ENCODE data around the gene UGT1A5.

UGT1A5 gene

DNA sequence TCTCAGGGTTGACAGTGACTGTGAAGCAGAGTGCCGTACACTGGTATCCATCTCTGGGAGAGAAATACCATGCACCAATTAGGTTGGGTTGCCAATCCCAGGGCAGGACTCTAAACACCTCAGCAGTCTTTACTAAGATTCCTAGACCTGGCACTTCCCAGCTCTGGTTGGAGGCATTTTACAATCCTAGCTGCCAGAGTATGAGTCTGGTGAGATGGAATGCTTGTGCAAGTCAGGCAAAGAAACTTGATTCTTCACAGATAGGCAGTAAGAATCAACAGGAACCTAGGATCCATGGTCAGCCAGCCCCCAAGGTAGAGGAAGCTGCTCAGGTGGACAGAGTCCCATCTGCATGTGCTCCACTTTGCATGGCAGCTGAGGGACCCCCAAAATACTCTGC, 6.0 kb upstream of the UGT1A5 start:
- peak overlapping the region; percentile 36; the same call in 1 of the 2 replicates for H3K27ac ChIP-seq
- TF ChIP-seq, protein P1, sequence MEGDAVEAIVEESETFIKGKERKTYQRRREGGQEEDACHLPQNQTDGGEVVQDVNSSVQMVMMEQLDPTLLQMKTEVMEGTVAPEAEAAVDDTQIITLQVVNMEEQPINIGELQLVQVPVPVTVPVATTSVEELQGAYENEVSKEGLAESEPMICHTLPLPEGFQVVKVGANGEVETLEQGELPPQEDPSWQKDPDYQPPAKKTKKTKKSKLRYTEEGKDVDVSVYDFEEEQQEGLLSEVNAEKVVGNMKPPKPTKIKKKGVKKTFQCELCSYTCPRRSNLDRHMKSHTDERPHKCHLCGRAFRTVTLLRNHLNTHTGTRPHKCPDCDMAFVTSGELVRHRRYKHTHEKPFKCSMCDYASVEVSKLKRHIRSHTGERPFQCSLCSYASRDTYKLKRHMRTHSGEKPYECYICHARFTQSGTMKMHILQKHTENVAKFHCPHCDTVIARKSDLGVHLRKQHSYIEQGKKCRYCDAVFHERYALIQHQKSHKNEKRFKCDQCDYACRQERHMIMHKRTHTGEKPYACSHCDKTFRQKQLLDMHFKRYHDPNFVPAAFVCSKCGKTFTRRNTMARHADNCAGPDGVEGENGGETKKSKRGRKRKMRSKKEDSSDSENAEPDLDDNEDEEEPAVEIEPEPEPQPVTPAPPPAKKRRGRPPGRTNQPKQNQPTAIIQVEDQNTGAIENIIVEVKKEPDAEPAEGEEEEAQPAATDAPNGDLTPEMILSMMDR (conservative IDR thresholded peaks at IDR 0.05), result no peak

DNA sequence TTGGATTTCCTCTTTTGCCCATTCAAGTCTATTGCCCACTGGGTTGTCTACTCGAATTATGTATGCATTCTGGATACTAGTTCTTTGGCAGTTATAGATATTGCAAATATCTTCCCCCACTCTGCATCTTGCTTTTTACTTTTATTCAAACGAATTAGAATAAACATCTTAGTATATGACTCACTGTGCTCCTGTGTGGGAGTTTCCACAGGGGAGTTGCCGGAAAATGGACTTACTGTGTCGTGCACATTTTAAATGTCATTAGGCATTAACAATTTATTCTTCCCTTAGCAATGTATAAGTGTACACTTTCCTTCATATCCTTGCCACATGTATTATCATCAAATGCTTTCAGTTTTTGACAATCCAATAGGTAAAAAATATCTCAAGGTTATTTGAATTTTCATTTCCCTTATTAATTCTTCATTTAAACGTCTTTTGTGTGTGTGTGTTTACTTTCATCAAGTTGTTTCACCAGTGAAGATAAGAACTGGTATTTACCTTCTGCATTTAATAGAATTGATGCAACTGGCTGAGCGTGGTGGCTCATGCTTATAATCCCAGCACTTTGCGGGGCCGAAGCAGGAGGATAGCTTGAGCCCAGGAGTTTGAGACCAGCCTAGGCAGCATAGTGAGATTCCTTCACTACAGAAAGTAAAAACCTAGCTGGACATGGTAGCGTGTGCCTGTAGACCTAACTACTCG, 4.6 kb upstream of the UGT1A5 start:
- H3K27ac ChIP-seq, result peak overlapping the region; percentile 55
- TF ChIP-seq, protein P1 (conservative IDR thresholded peaks at IDR 0.05), result no peak
- no peak for TF ChIP-seq ZFX (IDR thresholded peaks at IDR 0.05)

DNA sequence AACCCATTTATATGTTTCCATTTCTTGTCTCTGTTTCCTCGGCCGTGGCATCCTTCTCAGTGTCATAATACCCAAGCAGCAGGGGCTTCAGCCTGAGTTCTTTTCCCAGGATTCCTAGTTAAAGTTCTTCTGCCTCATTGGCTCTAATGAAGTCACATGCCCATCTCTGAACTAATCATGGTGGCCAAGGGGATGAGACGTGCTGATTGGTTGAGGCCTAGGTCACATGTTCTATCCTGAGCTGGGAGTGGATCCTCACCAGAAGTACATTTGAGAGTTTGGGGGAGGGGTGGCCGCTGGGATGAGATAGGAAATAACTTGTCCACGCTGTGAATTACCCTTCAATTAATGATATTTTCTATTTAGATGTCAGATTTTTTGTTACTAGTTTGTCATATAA, 3.8 kb upstream of the UGT1A5 start:
- TF ChIP-seq, protein P1 (conservative IDR thresholded peaks at IDR 0.05), result no peak
- no peak for TF ChIP-seq ZFX (IDR thresholded peaks at IDR 0.05)
- H3K27ac ChIP-seq, result no peak overlapping the region; the same call in 1 of the 2 replicates

DNA sequence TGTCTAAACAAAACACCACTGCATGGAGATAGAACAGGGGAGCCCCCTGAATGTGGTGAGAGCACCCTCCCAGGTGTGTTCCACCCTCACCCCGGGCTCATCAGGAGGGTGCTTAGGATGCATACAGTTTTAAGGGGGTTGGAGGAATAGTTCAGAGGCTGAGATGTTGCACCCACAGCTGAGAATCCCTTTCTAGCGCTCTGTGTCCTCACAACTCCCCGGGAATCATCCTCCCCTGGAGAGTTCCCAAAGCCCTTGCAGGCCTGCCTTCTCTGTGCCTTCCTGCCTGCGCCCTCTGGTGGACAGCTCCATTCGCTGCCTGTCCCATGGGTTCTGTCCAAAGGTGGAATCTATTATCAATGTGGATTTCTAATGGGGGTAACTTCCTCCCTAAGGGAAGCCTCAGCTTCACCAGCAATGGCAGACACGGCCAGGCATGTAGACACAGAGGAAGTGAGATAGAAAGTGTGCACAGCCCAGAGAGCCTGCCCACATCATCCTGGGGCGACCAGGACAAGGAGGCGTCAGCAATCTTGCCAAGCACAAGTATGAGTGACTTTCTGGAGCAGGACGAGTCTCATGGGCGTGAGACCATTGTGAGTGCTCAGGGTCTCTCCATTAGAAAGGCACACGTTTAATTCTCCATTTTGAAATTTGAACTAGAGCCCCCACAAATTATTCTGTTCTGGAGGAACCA, 1.2 kb upstream of the UGT1A5 start:
- H3K27ac ChIP-seq, result peak overlapping the region; percentile 47
- TF ChIP-seq, protein P1 (conservative IDR thresholded peaks at IDR 0.05), result peak; percentile 91
- TF ChIP-seq ZFX (IDR thresholded peaks at IDR 0.05), result no peak

DNA sequence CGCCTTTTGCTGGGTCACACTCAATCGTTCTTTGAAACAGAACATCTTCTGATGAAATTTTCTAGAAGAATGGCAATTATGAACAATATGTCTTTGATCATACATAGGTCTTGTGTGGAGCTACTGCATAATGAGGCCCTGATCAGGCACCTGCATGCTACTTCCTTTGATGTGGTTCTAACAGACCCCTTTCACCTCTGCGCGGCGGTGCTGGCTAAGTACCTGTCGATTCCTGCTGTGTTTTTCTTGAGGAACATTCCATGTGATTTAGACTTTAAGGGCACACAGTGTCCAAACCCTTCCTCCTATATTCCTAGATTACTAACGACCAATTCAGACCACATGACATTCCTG, 532 bp downstream of the UGT1A5 start:
- no peak overlapping the region for H3K27ac ChIP-seq
- TF ChIP-seq, protein P1 (conservative IDR thresholded peaks at IDR 0.05), result no peak
- no peak for TF ChIP-seq ZFX (IDR thresholded peaks at IDR 0.05)

DNA sequence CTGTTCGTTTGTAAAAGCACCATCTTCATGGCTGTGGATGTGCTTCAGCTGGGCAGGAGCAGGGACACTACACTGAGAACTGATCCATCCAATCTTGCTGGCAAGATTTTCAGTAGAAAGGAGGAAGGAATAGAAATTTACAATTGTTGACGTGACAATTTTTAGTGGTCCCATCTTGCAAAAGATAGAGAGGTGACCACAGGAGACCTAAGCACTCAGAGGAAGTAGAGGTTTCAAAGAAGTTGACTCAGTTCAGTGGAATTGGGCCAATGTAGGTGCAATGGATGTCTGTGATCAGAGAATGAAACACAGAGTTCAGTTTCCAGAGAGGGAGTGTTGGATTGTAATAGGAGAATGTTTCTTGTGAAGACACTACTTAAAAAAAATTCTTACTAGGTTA, 1.4 kb downstream of the UGT1A5 start:
- TF ChIP-seq ZFX (IDR thresholded peaks at IDR 0.05), result no peak
- TF ChIP-seq, protein P1 (conservative IDR thresholded peaks at IDR 0.05), result no peak
- no peak overlapping the region for H3K27ac ChIP-seq

DNA sequence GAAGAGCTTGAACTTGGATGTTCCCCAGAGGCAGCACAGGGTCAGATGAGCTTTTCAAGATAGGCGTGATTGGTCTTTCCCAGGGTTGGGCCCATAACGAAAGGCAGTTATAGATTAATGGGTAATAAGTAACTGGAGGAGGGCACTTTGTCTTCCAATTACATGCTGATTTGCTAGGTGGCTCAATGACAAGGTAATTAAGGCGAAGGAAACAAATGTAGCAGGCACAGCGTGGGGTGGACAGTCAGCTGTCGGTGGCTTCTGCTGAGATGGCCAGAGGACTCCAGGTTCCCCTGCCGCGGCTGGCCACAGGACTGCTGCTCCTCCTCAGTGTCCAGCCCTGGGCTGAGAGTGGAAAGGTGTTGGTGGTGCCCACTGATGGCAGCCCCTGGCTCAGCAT, 5.8 kb downstream of the UGT1A5 start, which contains the start of gene UGT1A4:
Gene UGT1A4 (plus strand): TSS at position 185 of the 400 bp plus-strand sequence. CDS start 85 bp downstream, at position 270.
- TF ChIP-seq, protein P1 (conservative IDR thresholded peaks at IDR 0.05), result no peak
- TF ChIP-seq ZFX (IDR thresholded peaks at IDR 0.05), result no peak
- no peak within 1 kb of the TSS for H3K27ac ChIP-seq
